CD4-positive, alpha-beta T cell treated with Interleukin-12 subunit alpha and Interleukin-12 subunit beta, for 1 hour (primary cell): ENCODE measurements around the gene RUVBL1.

ENCODE experiments used
- DNase-seq: peaks from one replicate; pipeline ENCODE4 v3.0.0-alpha.2; 2020

The RUVBL1 gene

DNA sequence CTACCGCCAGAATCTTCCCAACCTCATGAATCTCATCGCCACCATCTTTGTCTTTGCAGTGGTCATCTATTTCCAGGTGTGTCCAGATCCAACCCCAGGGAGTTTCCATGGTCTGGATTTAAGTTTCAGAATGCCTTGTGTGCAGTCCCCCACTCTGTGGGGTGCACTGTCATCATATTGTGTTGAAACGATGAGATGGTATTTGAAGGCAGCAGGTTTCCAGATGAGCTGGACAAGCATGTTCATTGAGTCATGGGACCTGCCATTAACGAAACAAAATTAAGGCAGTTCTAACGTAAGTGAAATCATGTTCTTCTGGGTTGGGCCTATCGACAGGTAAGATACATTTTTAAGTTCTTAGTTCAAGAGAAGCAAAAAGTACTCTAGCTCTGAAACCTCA lies 58.6 kb downstream of the RUVBL1 start:
- no peak for DNase-seq

DNA sequence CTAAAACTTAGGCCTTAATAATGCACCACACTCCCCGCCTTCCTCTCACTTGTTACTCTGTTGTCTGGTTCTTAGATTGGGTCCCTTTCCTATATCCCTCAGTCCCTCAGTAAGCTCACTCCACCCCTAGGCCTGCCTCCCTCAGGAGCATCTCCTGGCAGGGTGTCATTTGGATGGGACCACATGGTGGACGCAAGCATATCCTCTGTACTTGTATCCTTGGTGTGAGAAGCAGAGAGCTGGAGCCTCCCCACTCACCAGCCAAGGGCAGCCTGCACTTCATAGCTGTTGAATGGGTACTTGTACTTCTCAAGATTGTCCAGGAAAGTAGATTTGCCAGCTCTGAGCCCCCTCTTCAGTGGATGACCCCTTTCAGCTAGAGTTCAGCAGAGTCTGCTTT lies 59.7 kb downstream of the RUVBL1 start:
- no peak for DNase-seq

- no peak for DNase-seq
These were observed 61.4 kb downstream of the RUVBL1 start for GRCh38 chr3:128062033-128062745.

DNA sequence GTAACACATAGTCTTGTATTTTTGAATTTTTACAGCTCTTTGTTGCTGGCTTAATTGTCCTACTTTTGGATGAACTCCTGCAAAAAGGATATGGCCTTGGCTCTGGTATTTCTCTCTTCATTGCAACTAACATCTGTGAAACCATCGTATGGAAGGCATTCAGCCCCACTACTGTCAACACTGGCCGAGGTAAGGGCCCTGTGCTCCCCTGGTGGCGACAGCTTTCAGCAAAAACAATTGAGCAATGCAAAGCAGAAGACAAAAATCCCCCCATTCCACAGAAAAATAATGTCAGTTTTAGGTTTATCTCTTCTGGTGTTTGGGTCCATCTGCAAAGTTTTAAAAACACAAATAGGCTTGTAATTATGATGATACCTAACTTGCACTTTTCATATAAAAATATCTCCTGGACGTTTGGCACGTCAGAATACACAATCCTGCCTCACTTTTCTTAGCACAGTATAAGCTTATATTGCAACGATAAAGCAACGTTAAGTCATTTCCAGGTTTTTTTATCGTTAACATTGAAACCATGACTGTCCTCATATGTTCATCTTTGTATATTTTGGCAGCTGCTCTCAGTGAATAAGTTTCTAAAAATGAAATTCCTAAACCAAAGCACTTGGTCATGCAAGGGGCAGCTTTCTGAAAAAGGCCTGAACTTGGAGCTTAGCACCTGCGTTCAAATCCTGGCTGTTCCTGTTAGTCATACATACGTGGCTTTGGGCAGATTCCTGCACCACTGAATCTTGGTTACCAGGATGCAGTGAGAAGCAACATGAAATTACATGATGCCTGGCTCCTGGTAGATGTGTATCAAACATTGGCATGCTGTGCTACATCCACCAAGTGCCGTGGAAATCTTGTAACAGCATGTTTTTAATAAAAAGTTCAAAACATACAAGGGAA lies 62.9 kb downstream of the RUVBL1 start:
- no peak for DNase-seq

GRCh38 chr3:128056258-128056657 lies 67.4 kb downstream of the RUVBL1 start:
- DNase-seq: no peak

DNA sequence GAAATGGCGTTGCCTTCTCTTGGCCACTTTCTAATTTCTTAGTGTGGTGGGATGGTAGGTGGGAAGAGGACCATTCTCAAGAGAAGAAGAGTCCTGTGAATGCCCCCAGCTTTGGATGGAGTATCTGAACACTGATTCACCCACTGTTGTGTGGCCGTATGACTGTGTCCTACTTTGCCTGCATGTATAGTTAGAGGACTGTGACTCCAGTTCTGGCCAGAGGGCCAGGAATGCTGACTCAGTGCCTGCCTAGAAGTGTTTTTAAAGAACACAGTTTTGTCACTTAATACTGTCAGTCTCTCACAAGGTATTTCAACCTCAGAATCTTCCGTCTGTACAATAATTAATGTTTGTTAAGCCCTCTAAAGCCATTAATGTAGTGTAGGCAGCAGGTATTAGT lies 69.2 kb downstream of the RUVBL1 start:
- no peak for DNase-seq

DNA sequence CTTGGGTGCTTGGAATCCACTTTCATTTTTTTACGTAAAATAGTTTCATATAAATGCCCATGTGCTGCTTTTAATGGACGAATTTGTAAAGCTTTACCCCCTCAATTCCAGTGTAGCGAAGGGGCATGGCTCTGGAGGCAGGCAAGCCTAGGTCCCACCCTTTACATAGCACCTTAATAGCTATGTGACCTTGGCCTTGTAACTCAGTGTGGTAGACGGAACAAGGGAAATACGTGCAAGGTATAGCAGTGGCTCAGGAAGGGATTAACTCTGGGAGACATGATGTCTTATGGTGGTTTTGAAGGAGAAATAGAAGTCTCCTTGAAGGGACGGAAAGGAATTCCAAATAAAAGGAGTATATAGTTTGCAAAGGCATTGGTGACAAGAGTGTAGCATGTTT lies 70.0 kb downstream of the RUVBL1 start:
- DNase-seq: no peak

DNA sequence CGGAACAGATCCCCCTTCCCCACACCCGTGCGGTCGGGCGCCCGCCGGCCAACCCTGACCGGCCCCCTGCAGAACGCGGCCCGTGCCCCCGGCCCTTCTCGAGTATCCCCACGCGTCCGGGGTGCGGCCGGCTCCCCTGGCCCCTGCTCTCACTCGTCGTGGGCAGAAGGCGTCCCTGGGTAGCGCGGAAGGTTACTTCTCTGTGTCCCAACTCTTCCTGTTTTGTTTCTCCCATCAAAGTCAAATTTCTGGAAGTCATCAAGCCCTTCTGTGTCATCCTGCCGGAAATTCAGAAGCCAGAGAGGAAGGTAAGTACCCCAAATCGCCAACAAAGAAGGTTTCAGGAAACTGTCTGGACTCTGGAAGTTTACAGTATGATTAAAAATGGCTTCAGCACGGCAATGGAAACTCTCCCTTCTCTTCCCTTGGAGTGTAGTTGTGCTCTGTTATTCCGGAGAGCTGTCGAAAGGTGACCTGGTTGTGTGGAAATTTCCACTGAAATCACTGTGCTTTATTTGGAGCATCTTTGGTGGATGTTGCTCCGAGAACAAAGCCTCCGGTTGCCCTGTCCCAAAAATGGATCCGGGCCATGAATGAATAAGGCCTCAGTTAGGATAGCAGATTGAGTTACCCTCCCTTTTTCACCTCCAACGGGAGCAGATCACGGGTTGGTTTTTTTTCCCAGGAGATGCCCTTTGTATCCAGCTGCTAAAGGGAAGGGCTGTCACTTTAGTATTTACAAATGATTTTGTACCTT lies 70.8 kb downstream of the RUVBL1 start:
- no peak for DNase-seq

DNA sequence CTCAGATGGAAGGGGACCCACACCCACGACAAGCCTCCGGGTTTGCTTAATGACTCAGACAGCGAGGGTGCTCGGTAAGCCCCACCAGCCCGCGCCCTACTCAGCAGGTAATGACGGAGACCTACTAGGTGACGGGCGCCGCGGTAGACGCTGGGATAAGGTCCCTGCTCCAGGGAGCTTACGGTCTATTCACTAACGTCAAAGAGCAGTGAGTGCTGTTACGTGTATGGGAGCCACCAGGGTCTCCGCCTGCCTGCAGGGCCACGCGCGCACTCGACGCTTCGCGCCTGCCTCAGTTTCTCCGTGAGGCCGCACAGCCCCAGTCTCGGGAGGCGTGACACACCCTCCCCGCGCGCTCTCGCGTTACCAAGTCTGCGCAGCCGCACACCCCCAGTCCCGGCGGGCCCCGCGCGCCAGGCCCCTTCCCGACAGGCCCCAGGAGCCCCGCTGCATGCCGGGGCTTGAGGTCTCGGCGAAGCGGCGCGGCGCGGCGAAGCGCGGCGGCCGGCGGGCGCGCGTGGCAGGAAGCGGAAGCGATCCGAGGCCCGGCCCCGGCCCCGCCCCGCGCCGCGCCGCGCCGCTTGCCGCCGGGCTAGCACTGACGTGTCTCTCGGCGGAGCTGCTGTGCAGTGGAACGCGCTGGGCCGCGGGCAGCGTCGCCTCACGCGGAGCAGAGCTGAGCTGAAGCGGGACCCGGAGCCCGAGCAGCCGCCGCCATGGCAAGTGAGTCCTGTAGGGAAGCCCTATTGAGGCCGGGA lies 71.6 kb downstream of the RUVBL1 start, which contains the start of gene SEC61A1:
Gene SEC61A1 (plus strand): TSS at position 601 of the 758 bp plus-strand sequence. CDS start 116 bp downstream, at position 717.
- peak; percentile 95 for DNase-seq

- DNase-seq: no peak
These were observed 72.2 kb downstream of the RUVBL1 start for GRCh38 chr3:128051459-128051836.

DNA sequence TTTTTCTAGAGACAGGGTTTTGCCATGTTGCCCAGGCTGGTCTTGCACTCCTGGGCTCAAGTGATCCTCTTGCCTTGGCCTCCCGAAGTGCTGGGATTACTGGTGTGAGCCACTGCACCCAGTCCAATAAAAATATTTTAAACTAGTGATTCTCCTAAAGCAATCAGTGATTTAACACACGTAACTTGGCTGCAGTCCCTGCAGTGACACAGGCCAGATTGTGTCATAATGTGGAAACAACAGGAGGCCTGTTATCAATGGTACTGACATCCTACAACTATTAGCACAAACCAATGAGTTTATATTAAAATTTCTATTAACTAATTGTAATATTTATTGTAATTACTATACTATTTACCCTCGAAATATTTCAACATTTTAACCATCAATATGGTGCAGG lies 73.0 kb downstream of the RUVBL1 start:
- no peak for DNase-seq

DNA sequence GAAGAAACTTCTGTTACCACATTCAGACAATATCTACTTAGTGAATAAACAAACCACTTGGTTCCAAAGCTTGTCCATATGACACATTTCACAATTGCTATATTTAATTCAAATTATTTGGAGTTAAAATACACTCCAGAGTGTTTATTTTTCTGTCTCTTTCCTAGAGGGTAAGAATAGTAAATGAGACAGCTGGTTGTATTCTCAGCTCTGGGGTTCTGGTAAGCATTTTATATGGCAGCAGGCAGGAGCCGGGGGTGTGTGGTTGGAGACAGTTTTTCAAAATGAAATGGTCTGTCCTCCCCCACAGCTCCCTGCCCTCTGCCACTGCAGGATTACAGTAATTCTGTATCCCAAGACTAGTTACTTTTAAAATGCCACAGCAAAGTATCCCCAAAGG lies 82.3 kb downstream of the RUVBL1 start:
- DNase-seq: no peak

DNA sequence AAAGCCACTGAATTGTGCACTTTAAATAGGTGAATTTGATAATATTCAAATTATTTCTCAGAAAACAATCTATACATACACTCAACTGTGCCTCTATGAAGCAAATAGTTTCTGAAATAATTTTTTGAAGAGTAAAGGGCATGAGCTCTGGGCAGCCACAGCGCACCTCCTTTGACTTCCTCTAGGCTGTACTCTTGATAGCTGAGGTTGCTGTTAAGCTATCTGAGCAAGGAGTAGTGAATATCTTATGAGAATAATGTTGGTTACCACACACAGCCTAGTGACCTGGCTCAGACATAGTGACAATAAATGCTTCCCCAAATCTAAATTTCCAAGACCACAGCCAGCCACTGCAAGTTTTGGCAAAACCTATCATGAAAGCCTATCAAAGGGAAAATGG lies 83.0 kb downstream of the RUVBL1 start:
- no peak for DNase-seq

DNA sequence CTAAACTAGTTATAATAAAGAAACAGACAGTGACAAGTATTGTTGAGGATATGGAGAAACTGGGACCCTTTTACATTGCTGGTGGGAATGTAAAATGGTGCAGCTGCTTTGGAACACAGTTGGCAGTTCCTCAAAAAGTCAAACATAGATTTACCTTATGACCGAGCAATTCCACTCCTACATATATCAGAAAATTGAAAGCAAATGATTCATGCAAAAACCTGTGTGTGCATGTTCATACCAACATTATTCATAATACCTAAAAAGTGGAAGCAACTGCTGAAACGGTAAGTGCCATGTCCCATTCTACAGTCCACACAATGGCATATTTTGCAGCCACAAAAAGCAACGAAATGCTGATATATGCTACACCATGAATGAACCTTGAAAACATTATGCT lies 83.6 kb downstream of the RUVBL1 start:
- DNase-seq: no peak

GRCh38 chr3:128036119-128036518 lies 87.5 kb downstream of the RUVBL1 start:
- DNase-seq: no peak

- no peak for DNase-seq
These were observed 90.5 kb downstream of the RUVBL1 start for GRCh38 chr3:128033102-128033501.
